Fibroblast of skin of abdomen (primary cell): ENCODE results near the gene DMD.

Experiments used
- DNase-seq: peaks from one replicate; pipeline ENCODE4 v3.0.0-alpha.2; 2013

Gene DMD

DNA sequence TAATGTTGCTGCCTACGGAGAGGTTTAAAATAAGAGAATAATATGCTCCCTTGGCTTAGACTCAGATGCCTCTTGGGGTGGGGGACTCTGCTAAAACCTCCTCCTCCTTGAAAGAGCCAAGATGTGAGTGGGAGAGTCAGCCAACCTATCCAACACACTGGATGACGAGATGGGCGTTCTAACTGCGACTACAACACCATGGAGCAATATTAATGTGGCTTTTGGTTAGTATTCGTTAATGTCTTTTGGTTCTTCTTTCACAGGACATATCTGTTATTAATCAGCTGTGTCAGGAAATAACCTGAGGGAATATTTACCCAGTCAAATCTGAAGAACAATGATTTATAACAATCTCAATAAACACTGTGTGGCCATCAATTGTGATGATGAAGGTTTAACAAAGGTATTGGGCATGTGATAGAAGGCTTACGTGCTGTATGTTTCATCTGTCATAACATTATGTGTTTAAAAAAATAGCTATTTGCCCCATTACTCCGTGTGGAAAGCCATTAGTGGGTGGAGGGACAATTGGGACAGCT, 1996.0 kb downstream of the DMD start:
- DNase-seq = no peak

DNA sequence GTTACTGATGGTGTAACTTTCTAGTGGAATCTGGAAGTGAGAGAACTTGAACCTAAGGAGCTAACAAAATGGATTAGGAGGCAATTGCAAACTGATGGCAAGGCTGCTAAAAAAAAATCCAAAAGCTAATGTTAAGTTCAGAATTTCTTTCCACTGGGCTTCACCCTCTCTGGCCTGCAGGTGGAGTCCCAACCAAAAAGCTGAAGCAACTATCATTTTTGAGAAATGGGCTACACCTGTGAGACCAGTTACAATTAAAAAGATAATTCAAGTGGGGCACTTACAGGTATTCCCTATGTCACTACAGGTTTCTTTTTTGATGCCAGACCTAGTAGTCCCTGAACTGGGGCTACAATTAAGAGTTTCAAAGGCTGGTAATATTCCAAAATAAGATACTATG, 1997.4 kb downstream of the DMD start:
- no peak for DNase-seq

DNA sequence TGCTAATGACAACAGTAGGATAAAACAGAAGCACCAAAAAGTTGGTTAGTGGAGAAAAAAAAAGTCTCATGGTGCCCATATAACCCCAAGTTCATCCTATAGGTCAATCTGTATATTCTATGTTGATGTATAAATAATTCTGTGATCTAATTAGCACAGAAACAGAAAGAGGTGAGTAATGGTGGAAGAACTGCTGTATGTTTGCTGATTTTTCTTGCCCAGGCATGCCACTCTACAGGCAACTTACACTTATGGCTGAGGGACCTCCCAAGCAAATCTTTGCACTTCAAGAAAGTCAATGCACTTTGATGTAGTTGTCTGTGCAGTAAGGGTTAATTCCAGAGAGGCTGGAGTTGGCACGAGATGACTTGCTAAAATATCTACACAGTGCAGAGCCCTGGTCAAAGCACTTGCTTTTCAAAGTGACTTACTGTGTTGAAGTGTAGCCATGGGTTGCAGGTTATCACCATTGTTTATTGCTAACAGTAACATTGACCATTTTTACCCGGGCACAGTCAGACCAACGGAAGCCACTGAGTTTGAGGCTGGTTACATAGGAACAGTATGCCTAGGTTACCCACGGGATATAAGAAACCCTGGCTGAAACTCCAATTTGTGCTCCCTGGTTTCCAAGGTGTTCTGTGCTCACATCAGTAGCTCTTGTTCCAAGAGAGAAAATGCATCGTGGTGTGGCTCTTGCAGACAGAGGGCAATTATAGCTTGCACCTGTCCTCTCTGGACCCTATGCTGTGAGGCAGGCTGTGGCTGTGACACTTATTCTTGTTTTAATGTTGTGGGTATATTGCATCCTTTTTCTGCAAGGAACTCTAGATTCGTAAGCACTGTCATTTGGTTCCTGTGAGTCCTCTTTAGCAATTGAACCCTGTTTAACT, 1998.2 kb downstream of the DMD start:
- DNase-seq = no peak

DNA sequence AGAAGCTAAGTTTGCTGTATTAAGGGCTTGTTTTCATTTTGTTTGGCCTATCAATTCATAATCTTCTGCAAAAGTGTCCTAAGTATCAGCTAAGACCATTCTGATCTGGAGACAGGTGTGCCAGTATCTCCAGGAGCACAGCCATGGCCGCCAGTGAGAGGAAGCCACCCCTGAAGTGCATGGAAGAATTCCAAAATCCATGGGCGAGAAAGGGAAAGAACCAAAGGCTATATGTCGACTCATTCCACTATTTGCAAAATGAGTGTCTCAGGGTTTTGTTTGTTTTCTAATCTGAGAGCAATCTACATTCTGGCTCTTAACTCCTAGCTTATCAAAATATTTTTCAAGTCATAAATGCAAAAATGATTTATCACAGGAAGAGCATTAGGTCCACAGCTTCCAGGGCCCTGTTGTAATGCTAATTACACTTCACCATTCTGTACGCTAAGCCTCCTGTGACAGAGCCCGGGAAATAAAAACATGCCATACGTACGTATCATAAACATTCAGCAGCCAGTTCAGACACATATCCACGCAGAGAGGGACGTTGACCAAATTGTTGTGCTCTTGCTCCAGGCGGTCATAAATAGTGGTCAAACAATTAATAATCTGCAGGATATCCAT, 2002.2 kb downstream of the DMD start:
- DNase-seq = peak; percentile 38

DNA sequence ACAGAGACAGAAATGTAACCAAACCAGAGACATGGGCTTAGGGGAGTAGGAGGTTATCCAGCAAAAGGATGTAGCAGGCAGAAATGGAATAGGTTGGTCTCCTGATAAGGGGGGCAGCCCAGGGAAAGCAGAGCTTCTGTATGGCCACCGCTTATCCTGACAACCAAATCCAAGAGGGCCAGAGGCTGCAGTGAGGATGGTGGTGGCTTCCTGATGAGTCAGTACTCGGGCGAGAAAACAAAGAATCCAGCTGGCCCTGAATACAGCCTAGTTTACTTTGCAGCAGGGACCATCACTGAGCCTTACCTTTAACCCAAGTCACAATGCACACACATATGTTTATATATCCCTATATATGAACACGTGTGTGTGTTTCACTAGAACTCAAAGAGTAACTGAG, 2009.8 kb downstream of the DMD start:
- DNase-seq = no peak

DNA sequence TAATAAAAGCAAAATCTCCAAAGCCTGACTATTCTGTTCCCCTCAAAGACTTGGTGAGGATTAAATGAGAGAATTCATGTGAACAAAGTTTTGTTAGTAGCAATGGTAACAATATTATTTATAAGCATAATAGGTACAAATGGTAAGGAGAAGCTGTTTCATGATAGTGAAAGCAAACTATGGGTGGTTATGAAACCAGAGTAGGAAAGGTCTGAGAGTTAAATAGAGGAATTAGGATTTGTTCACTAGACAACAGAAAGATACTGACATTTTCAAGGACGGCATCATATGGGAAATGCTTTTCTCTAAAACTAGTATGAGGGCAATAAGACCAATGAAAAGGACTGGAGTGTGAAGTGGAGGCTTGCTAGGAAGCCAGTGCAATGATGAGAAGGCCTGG, 2010.9 kb downstream of the DMD start:
- no peak for DNase-seq

DNA sequence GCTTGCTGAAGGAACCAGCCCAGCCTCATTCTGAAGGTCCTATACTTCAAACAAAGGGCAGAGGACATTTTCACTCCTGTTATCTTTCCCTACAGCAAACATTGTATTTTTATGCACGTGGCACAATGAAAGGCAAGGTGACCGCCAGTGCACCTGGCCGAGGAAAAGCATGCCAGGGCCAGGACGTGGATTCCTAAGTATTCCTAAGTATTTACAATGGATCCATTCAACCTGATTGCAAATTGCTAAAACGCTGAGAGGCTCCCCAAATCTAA, 2011.6 kb downstream of the DMD start:
- DNase-seq = no peak

DNA sequence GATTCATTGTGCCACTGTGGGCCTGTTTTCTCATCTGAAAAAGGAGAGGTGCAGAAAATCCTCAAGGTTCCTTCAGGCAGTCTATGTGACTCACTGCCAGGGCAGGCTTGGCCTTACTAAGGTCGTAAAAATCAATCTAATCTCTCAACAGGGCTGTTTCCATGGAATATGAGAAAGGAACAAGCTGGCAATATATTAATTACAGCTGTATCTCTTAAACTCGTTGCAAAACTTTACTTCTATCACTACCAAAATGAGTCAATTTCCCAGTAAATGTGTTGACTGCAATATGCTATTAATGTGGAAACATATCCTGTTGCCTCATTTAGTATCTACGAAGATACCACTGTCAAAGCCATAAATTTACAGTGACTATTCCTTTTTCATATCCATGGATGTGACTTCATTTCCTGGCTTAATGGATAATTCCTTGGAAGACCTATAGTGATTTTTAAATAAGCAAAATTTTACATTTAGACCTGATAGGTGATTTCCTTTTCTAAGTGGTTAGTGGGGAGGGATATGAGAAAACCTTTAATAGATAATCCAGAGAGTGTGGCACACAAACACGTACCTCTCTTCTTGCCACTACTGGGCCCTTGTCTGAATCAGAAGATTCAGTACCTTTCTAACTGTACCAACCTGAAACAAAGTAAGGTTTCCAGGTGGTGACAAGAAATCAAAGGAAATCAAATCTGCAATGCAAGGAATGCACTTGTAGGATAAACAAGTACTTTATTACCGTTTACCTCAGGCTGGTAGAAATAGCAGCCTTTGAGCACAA, 2012.1 kb downstream of the DMD start:
- peak; percentile 56 for DNase-seq

DNA sequence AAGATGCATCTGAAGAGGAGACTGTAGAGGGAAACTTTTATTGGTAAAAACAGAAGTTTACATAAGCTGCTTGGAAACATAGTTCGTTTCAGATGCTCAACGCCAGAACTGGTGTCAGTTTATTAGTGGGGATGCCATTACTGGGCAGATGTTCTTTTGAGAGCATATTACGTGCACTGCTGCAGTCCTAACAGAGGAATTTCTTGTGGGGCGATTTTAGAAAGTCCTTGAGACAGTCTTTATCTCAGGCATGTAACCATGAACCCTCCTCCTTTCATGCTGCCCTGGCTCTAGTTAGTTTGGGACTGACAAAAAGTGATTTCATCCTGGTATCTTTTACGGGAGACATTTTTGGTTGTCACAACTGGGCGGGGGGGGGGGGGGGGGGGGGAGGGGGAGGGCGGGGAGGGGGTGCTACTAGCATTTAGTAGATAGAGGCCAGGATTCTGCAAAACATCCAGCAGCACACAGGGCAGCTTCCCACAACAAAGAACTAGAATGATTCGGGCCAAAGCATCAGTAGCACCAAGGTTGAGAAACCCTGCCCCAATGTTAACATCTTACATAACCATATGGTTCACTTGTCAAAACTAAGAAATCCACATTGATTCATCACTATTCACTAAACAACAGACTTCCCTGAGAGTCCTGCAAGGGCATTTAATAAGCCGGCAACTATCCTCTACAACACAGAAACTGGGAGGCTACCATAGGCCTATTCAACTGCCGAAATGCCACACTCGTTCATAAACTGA, 2021.0 kb downstream of the DMD start:
- DNase-seq = no peak

DNA sequence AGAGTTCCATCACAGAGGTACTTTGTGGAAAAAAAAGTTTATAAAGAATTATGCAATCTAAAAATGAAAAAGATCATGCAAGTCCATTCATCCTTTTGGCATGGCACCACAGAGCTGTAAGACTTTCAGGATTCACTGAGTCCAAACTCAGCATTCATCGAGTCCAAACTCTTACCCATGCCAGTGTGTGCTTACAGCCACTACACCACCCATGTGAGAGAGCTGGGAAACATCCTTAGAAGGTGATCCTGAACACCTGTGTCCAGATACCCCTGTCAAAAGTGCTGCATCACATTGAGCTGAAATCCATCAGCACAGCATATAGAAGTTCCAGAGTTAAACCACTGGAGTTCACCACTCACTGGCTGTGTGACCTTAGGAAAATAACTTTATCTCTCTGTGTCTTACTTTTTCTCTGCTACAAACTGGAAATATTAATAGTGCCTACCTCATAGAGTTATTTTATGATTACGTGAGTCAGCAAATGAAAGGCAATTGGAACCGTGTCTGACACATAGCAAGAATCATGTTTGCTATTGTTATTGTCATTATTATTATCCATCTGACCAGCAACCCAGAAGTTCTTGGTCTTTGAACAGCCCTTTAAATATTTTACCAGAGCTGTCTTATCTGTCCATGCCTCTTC, 2024.5 kb downstream of the DMD start:
- no peak for DNase-seq

DNA sequence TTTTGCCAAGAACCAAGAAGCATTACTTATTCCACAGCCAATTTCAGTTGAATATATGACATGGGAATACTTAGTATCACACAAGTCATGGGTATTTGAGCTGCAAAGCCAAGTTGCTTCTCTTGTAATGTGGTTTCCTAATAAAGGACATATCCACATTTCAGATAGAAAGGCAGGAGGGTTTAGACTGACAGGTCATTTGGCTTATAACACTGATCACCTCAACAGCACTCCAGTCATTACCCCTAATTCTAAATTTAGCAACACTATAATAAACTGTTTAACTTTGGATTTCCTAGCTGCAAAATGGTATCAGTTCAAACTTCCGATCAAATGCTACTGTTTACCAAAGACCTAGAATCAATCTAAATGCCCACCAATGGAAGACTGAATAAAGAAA, 2025.5 kb downstream of the DMD start:
- DNase-seq = no peak

DNA sequence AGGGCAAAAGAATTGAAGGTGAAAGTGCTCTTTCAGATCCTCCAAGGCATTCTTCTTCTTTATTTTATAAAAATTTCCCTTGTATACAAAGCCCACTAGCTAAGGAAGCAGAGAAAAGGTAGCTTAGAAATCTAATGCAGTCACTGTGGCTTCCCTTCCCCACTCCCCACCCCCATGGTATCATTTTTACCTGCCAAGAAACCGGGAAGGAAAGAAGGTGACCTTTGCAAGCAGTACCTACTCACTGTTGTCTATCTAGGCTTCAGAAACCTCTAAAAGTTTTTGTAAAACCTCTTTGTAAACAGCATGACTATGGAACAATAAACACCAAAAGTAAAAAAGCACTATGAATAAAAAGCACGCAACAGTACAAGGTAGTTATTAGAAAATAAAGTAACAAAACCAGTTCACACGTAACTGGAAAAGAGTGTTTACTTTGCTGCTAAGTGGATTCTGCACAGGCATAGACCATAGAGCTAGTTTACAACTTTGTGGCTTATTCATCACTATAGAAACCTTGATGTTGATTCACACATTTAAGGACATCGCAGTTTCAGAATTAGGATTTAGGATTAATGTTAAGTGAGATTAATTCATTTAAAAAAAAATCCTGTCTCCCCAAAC, 2029.9 kb downstream of the DMD start:
- DNase-seq = no peak

DNA sequence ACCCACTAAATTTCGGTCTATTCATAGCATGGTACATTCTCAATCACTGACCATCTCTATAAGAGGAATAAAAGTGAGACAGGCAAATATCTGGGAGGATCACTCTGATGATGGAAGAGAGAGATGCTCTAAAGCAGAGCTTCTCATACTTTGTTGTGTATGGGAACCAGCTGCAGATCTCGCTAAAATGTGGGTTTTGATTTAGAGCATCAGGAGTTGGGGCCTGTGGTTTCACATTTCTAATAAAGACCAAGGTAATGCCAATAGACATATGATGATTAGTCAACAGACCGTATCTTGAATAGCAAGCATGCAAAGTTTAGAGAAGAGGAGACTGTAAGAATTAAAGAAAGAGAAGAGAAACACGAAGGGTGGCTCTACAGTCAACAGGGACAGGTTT, 2032.1 kb downstream of the DMD start:
- DNase-seq = no peak

DNA sequence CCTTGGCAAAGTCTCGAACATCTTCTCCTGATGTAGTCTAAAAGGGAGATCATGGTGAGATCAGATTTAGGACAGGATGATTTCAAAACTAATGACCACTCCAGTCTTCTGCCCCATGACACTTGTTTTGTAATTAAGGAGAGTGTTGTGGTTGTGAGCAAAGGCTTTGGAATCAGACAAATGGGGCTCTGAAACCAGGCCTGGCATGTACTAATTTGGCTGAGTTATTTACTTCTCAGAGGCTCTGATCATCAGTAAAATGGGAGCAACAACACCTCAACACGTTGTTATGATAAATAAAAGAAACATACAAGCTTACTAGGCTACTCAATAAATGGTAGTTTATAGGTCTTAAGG, 2032.6 kb downstream of the DMD start:
- DNase-seq = no peak

DNA sequence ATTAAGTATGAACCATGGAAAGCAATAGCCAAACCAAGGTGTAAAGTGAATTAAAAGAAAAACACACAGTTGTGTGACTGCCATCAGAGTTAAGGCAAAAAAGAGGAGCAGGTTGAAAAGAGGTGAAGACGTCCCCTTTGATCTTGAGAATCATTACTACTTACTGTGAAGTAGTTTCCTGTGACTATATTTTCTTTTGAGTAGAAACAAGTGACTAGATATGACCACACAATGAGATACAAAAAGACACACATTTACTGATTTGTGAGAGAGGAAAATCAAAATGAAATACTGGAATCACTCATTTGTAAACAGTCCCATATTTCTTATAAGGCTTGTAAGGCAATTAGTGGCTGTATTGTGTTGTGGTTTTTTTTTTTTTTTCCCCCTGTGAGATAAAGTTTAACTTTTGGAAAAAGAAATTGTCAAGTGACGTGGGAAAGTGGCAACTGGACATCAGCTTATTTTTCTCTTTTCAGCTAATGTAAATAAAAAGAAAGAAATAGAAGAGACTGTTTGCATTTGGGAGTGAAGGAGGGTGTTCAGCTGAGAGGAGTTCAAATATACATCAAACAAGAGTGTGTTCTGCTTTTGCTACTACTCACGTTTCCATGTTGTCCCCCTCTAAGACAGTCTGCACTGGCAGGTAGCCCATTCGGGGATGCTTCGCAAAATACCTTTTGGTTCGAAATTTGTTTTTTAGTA, 2033.1 kb downstream of the DMD start:
- DNase-seq = no peak

DNA sequence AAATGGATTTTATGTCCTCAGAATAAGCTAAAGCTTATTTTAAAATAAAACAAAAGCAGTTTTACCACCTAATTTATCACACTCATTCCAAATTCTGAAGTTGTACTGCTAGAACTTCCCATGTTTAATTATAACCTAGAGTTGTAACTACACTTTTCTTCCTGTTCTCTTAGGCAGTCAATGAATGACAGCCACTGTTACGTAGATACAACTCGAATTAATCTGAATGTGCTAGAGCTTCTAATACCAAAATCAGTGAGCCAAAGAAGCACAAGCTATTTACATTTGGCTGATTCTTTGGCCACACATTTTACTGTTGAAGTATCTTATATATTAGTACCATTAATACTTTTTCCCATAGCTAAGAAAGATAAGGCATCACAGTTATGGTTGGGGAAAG, 2040.6 kb downstream of the DMD start:
- no peak for DNase-seq

DNA sequence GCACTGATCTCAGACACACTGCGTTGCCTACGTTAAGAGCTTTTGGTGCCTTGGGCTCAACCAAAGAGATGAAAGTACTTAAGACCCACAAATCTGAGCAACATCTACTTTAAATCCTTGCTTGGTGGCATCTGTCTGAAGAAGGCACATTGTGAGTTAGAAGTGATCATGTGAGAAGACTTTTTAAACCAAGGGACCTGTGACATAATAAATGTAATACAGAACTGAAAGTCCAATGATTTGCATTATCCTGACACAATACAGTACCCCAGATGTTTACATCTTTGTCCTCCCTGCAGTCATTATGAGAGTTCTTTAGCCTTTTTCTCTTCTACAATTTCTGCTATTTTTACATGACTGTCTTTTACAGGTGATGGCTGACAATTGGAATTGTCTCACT, 2042.8 kb downstream of the DMD start:
- DNase-seq = no peak

DNA sequence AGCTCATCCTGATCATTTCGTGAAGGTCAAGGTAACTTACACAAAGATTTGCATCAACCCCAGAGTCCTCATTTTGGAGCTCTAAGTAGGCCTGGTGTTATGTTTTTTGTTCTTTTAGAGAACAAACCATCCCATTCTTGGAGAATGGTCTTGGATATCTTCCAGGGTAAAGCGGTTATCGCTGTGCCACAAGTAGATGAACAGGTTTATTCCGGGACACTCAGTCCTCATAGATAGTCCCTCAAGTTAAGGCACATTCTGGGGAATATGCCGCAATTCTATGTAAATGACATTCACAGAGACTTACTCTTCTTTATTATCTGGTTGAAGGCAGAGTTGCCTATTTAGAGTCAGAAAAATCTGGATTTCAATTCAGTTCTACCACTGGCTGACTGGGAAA, 2044.5 kb downstream of the DMD start:
- DNase-seq = no peak

DNA sequence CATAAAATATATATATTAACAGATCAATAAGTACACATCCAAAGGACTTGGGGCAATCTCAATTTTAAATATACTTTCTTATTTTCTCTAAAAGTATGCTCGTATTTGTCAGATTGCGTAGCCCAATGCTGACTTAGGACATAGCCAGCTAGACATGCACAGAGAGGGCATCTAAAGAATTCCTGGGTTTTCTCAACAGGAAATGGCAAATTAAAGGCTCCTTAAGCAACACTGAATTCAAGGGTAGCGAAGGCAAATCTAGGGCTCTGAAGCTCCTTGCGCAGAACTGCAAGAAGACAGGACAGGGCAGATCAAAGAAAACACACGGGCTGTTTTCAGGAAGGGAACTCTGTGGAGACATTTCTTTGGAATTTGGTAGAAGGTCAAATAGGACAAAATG, 2044.9 kb downstream of the DMD start:
- DNase-seq = no peak

DNA sequence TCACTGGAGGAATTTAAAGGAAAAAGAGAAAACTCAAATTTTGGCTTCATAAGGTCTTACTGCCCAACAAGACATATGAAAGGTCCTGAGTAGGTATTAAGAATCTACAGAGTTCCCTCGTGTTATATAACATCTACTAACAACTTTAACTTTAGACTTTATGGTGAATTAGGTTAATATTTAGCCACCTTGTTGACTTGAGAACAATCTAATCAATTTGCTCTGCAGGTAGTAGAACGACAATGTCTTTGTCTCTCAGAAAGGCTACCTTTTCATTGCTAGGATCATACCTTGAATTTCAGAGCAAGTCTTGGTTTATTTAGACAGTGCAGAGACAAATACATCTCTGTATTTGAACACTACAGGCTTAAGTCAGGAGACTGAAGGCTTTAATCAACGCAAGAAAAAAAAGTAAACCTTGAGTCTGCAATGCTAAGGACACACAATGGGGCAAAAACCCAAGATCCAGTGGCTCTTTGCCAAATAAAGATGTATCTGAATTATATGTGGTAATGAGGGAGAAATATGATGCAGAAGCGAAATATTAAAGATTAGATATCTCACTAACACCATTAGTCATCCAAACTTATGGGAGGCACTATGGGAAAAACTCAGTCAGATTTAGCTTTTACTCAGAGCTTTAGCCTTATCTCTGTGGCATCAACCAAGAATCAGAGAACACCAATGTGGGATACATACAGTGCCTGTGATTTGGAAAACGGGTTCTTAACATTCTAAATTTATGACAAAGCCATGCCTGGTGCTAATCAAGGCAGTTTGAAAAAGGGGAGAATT, 2045.9 kb downstream of the DMD start:
- peak; percentile 3 for DNase-seq
